ENCODE data around the gene ICE1. TPM values are rescaled to one million over a fixed set of nuclear protein-coding genes. Genes with fewer than 3 reads are reported as not detected.

Gene ICE1
- total RNA-seq, 1 experiment from 2014 or later, result 38.3 TPM

GRCh38 chr5:5466227-5466626 is 43.8 kb downstream of the ICE1 start:
- H3K36me3 ChIP-seq (ENCODE audit: control insufficient read depth, insufficient read depth, low read length), result peaks cover 27% of the 10 kb centered on the region
- no peak overlapping the region for H3K4me3 ChIP-seq (ENCODE audit: low read depth in 2 of 2, low read length in 2 of 2)
- H3K4me1 ChIP-seq (ENCODE audit: control insufficient read depth, insufficient read depth, low read length), result no peaks in the 10 kb centered on the region
- in situ Hi-C loops (cut with HindIII; ENCODE audit: low pct_unique_long_range_greater_than_20kb, low sequenced_read_pairs) (no loop called here), intact Hi-C loops (cut with micrococcal nuclease; ENCODE audit: unreplicated experiment) (no loop called here)
- BruUV-seq (replicated peaks), result no TSS peak
- TF ChIP-seq SIN3A (IDR thresholded peaks at IDR 0.05; ENCODE audit: borderline replicate concordance, insufficient read depth, low read depth, low read length), result no peak
- TF ChIP-seq, protein P1, sequence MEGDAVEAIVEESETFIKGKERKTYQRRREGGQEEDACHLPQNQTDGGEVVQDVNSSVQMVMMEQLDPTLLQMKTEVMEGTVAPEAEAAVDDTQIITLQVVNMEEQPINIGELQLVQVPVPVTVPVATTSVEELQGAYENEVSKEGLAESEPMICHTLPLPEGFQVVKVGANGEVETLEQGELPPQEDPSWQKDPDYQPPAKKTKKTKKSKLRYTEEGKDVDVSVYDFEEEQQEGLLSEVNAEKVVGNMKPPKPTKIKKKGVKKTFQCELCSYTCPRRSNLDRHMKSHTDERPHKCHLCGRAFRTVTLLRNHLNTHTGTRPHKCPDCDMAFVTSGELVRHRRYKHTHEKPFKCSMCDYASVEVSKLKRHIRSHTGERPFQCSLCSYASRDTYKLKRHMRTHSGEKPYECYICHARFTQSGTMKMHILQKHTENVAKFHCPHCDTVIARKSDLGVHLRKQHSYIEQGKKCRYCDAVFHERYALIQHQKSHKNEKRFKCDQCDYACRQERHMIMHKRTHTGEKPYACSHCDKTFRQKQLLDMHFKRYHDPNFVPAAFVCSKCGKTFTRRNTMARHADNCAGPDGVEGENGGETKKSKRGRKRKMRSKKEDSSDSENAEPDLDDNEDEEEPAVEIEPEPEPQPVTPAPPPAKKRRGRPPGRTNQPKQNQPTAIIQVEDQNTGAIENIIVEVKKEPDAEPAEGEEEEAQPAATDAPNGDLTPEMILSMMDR (IDR thresholded peaks at IDR 0.05), result peak; percentile 21; the same call in 1 of the 2 replicates
- no peak for ATAC-seq
- no peak overlapping the region for H3K27ac ChIP-seq (ENCODE audit: low read length)
- H3K9me3 ChIP-seq (ENCODE audit: control insufficient read depth, insufficient read depth, low read depth, low read length), result no peaks in the 10 kb centered on the region
- no peak for DNase-seq (ENCODE audit: low read depth, low spot score)
- no peaks in the 10 kb centered on the region for H3K27me3 ChIP-seq (ENCODE audit: control insufficient read depth, insufficient read depth, low read length)
- POLR2A ChIA-PET, result no interaction called here
- CTCF ChIA-PET, result interaction anchor here (0.6 kb wide), 1 partner anchor 1022 kb away, joined by 5 read pairs; no protein-coding TSS in a partner anchor

DNA sequence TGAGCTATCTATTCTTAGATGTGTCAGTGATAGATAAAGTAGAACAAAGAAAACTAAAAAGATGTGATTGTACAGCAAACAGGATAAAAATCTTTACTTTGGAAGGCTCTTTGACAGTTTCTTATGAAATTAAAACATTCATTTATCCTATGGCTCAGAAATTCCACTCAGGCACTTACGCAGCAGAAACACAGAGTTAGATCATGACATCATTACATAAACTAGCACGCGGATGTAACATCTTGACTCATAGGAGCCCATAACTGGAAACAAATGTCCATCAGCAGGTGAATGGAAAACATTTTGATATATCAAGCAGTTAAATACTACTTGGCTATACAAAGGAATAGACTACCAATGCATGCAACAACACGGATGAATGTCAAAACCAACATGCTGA is 45.3 kb downstream of the ICE1 start:
- TF ChIP-seq POLR2AphosphoS5 (IDR thresholded peaks at IDR 0.05; ENCODE audit: low read depth, low read length) (no peak), REST (IDR thresholded peaks at IDR 0.05; ENCODE audit: insufficient read depth in 1 of 2, low read depth in 2 of 2, low read length in 1 of 2) (no peak), TCF7L2 (IDR thresholded peaks at IDR 0.05; ENCODE audit: low read depth, low read length) (no peak), SIN3A (IDR thresholded peaks at IDR 0.05; ENCODE audit: borderline replicate concordance, insufficient read depth, low read depth, low read length) (no peak)
- TF ChIP-seq, protein P1 (IDR thresholded peaks at IDR 0.05), result no peak
- POLR2A ChIA-PET, result no interaction called here
- Histone ChIP-seq H3K27ac (ENCODE audit: low read length) (no peak overlapping the region), H3K4me3 (ENCODE audit: low read depth in 2 of 2, low read length in 2 of 2) (no peak overlapping the region), H3K9me3 (ENCODE audit: control insufficient read depth, insufficient read depth, low read depth, low read length) (no peaks in the 10 kb centered on the region), H3K4me1 (ENCODE audit: control insufficient read depth, insufficient read depth, low read length) (no peaks in the 10 kb centered on the region), H3K36me3 (ENCODE audit: control insufficient read depth, insufficient read depth, low read length) (peaks cover 26% of the 10 kb centered on the region), H3K27me3 (ENCODE audit: control insufficient read depth, insufficient read depth, low read length) (no peaks in the 10 kb centered on the region)
- DNase-seq (ENCODE audit: low read depth, low spot score) (no peak), ATAC-seq (no peak)
- CTCF ChIA-PET, result no interaction called here
- TSS peak; percentile 21 for BruUV-seq (replicated peaks)
- in situ Hi-C loops (cut with HindIII; ENCODE audit: low pct_unique_long_range_greater_than_20kb, low sequenced_read_pairs), result no loop called here
- intact Hi-C loops (cut with micrococcal nuclease; ENCODE audit: unreplicated experiment), result no loop called here
